Keratinocyte (primary cell): Measurements from ENCODE around the gene TRIB2. TPM values are rescaled to one million over a fixed set of nuclear protein-coding genes. Genes with fewer than 3 reads are reported as not detected.

Experiments
- DNase-seq: peaks from one replicate; pipeline ENCODE4 v3.0.0-alpha.2; 2011; ENCODE audit warnings: low read depth, missing footprints, low spot score
- FAIRE-seq: peaks from 2 replicates; lab custom pipeline; 2011; peaks lifted over from hg19 to GRCh38; lab: Jason Lieb, UNC
- H2AFZ ChIP-seq: 2 replicates; pipeline ENCODE4 v1.6.0; 2012; ENCODE audit warnings: low read length, control low read depth, inconsistent platforms; ENCODE audit not compliant: control insufficient read depth
- H3K27ac ChIP-seq: 2 replicates; pipeline ENCODE4 v1.5.1; 2011; ENCODE audit warnings: low read length; ENCODE audit not compliant: control insufficient read depth, insufficient read depth
- H3K27me3 ChIP-seq: 3 replicates; pipeline ENCODE4 v1.6.0; 2011; ENCODE audit warnings: low read length; ENCODE audit not compliant: control insufficient read depth, insufficient read depth; ENCODE audit errors: extremely low read depth
- H3K36me3 ChIP-seq, 2 experiments: 2 replicates in 1 of 2; 3 replicates in 1 of 2; pipeline ENCODE4 v1.5.1; 2011; ENCODE audit warnings: low read length in 2 of 2, mild to moderate bottlenecking in 1 of 2; ENCODE audit not compliant: control insufficient read depth in 2 of 2, insufficient read depth in 2 of 2; ENCODE audit errors: extremely low read depth in 1 of 2
- H3K4me1 ChIP-seq: 3 replicates; pipeline ENCODE4 v1.5.1; 2011; ENCODE audit warnings: low read length; ENCODE audit not compliant: control insufficient read depth, insufficient read depth; ENCODE audit errors: extremely low read depth
- H3K4me2 ChIP-seq: 3 replicates; pipeline ENCODE4 v1.6.0; 2011; ENCODE audit warnings: low read depth, low read length; ENCODE audit not compliant: control insufficient read depth, insufficient read depth; ENCODE audit errors: extremely low read depth
- H3K4me3 ChIP-seq, 3 experiments: fragments of 200-600 bp in 1 of 3; sonication (generic) in 1 of 3; 2 replicates in 2 of 3; 3 replicates in 1 of 3; pipeline ENCODE4 v1.5.1; 2011 to 2016; ENCODE audit warnings: low read length in 3 of 3, mild to moderate bottlenecking in 3 of 3, control low read depth in 2 of 3, inconsistent platforms in 1 of 3, low read depth in 1 of 3, mixed read lengths in 1 of 3, mixed run types in 1 of 3, moderate library complexity in 1 of 3; ENCODE audit not compliant: control insufficient read depth in 2 of 3, insufficient read depth in 2 of 3; ENCODE audit errors: extremely low read depth in 1 of 3
- H3K79me2 ChIP-seq: 2 replicates; pipeline ENCODE4 v1.6.0; 2012; ENCODE audit warnings: low read length; ENCODE audit not compliant: control insufficient read depth, insufficient read depth
- H3K9ac ChIP-seq: 3 replicates; pipeline ENCODE4 v1.6.0; 2011; ENCODE audit warnings: low read length; ENCODE audit not compliant: control insufficient read depth, insufficient read depth; ENCODE audit errors: extremely low read depth
- H3K9me1 ChIP-seq: 3 replicates; pipeline ENCODE4 v1.6.0; 2011; ENCODE audit warnings: low read length; ENCODE audit not compliant: control insufficient read depth, insufficient read depth; ENCODE audit errors: extremely low read depth
- H3K9me3 ChIP-seq: 2 replicates; pipeline ENCODE4 v1.5.1; 2012; ENCODE audit warnings: low read depth, low read length; ENCODE audit not compliant: control insufficient read depth
- H4K20me1 ChIP-seq: 3 replicates; pipeline ENCODE4 v1.6.0; 2011; ENCODE audit warnings: low read length; ENCODE audit not compliant: control insufficient read depth, insufficient read depth; ENCODE audit errors: extremely low read depth
- CTCF ChIP-seq, 3 experiments: IDR thresholded peaks in 1 of 3; conservative IDR thresholded peaks in 1 of 3; optimal IDR thresholded peaks in 1 of 3; 2 replicates in 2 of 3; 3 replicates in 1 of 3; pipeline versions ENCODE3 to v1.5.1; 2011; ENCODE audit warnings: low read length in 3 of 3, mild to moderate bottlenecking in 3 of 3, moderate library complexity in 2 of 3, control low read depth in 1 of 3, inconsistent platforms in 1 of 3; ENCODE audit not compliant: insufficient read depth in 2 of 3; ENCODE audit errors: extremely low read depth in 1 of 3
- EZH2 ChIP-seq: IDR thresholded peaks from one replicate; pipeline ENCODE4 v1.6.1; 2012; ENCODE audit warnings: inconsistent platforms, mild to moderate bottlenecking, low read length, moderate library complexity
- dilution Hi-C: fragments of 300-500 bp; cut with MboI; formaldehyde crosslinking; loops from one replicate; pipeline ENCODE4 v1.7.0; 2020; ENCODE audit warnings: low sequenced_read_pairs; ENCODE audit not compliant: extremely low pct_ligation_motif_present
- polyA plus RNA-seq, 5 experiments: library from polyadenylated mRNA; depleted of rRNA in 3 of 5; stranded (reverse) in 3 of 5; stranded (forward) in 1 of 5; unstranded in 1 of 5; fragments of >200 nt; gene quantifications; 1 replicate in 1 of 5; 2 replicates in 3 of 5; 3 replicates in 1 of 5; pipeline versions ENCODE4 v1.2.1 to v1.2.3, GENCODE V29; 2011 to 2012; ENCODE audit warnings: missing spikeins in 2 of 5, low read depth in 1 of 5, low replicate concordance in 1 of 5

The TRIB2 gene
- polyA plus RNA-seq, 1 donor (not counting 4 experiments of a cell fraction or from before 2014, with no cell fraction given): 7.7 TPM

- Histone ChIP-seq H3K27me3 (no peaks in the 10 kb centered on the region), H4K20me1 (no peaks in the 10 kb centered on the region), H3K36me3 (peaks cover 0 to 6% of the 10 kb centered on the region in 2 experiments), H3K4me3 (no peak overlapping the region), H3K9me1 (no peaks in the 10 kb centered on the region), H3K9ac (no peak overlapping the region), H3K9me3 (no peaks in the 10 kb centered on the region), H3K79me2 (peaks cover 8% of the 10 kb centered on the region), H3K4me2 (no peak overlapping the region), H3K4me1 (peaks cover 20% of the 10 kb centered on the region), H2AFZ (no peak overlapping the region), H3K27ac (no peak overlapping the region)
- FAIRE-seq: no peak
- dilution Hi-C loops: no loop called here
- no peak for DNase-seq
- TF ChIP-seq EZH2: no peak
- no peak for TF ChIP-seq CTCF (optimal IDR thresholded peaks at IDR 0.05 in 1 of 3, IDR thresholded peaks at IDR 0.05 in 1 of 3, conservative IDR thresholded peaks at IDR 0.05 in 1 of 3; ENCODE audit: extremely low read depth in 1 of 3, insufficient read depth in 2 of 3, low read length in 3 of 3)
These were observed 7.2 kb downstream of the TRIB2 start for GRCh38 chr2:12723736-12724463.

GRCh38 chr2:12725233-12726187, 8.8 kb downstream of the TRIB2 start:
- no peaks in the 10 kb centered on the region for H3K9me1 ChIP-seq
- no peak for TF ChIP-seq CTCF (optimal IDR thresholded peaks at IDR 0.05 in 1 of 3, IDR thresholded peaks at IDR 0.05 in 1 of 3, conservative IDR thresholded peaks at IDR 0.05 in 1 of 3; ENCODE audit: extremely low read depth in 1 of 3, insufficient read depth in 2 of 3, low read length in 3 of 3)
- H3K27me3 ChIP-seq: no peaks in the 10 kb centered on the region
- H3K36me3 ChIP-seq: peaks cover 0 to 6% of the 10 kb centered on the region in 2 experiments
- DNase-seq: no peak
- H3K9me3 ChIP-seq: no peaks in the 10 kb centered on the region
- FAIRE-seq: no peak
- H3K4me2 ChIP-seq: no peak overlapping the region
- H3K79me2 ChIP-seq: peaks cover 6% of the 10 kb centered on the region
- H4K20me1 ChIP-seq: no peaks in the 10 kb centered on the region
- H3K4me1 ChIP-seq: peaks cover 7% of the 10 kb centered on the region
- H3K27ac ChIP-seq: no peak overlapping the region
- no peak overlapping the region for H3K9ac ChIP-seq
- no peak overlapping the region for H2AFZ ChIP-seq
- dilution Hi-C loops: no loop called here
- no peak overlapping the region for H3K4me3 ChIP-seq
